Fibroblast of mammary gland (primary cell): ENCODE data around the gene CTDP1.

Experiments
- DNase-seq: peaks from one replicate; pipeline ENCODE4 v3.0.0-alpha.2; 2010; ENCODE audit warnings: low read depth
- H3K4me3 ChIP-seq: 2 replicates; pipeline ENCODE4 v1.5.1; 2011; ENCODE audit warnings: low read depth, mild to moderate bottlenecking, low read length, moderate library complexity; ENCODE audit not compliant: control insufficient read depth
- TF ChIP-seq, protein P1 (sequence below): conservative IDR thresholded peaks from 2 replicates; pipeline ENCODE4 v1.5.1; 2011; ENCODE audit warnings: low read depth, low read length, inconsistent platforms; ENCODE audit not compliant: control insufficient read depth, insufficient read depth

CTDP1 gene

GRCh38 chr18:79764131-79764530, 84.5 kb downstream of the CTDP1 start:
- TF ChIP-seq, protein P1, sequence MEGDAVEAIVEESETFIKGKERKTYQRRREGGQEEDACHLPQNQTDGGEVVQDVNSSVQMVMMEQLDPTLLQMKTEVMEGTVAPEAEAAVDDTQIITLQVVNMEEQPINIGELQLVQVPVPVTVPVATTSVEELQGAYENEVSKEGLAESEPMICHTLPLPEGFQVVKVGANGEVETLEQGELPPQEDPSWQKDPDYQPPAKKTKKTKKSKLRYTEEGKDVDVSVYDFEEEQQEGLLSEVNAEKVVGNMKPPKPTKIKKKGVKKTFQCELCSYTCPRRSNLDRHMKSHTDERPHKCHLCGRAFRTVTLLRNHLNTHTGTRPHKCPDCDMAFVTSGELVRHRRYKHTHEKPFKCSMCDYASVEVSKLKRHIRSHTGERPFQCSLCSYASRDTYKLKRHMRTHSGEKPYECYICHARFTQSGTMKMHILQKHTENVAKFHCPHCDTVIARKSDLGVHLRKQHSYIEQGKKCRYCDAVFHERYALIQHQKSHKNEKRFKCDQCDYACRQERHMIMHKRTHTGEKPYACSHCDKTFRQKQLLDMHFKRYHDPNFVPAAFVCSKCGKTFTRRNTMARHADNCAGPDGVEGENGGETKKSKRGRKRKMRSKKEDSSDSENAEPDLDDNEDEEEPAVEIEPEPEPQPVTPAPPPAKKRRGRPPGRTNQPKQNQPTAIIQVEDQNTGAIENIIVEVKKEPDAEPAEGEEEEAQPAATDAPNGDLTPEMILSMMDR: no peak
- no peak for DNase-seq

DNA sequence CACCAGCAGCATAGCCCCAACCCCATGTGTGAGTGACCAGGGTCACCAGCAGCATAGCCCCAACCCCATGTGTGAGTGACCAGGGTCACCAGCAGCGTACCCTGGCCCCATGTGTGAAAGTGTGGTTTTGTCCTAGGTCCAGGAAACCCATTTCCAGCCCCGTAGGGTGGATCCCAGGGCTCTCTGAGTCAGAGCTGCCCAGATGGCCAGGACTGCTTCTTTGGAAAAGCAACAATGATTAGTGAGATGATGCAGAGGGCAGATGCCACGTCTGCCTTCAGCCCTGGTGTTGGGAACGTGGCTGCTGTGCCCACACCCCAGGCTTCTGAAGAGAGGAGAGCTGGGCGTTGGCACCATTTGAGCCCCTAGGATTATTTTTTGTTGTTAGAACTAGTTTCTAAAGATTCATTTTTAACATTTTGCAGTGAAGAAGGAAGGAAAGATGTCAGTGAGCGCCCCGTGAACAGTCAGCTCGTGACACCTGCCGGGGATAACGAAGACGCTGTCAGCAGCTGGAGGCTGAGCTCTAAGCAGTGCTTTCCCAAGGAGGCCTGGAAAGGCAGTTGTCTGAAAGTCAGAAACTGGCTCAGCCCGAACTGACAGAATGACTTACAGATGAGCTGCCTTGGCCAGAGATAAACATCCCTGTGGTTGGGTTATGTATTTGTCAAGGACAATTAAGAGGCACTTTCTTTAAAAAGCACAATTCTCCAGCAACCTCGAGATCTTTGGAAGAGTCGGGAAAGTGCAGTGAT, 86.1 kb downstream of the CTDP1 start:
- TF ChIP-seq, protein P1: no peak
- DNase-seq: peak; percentile 82
- no peak overlapping the region for H3K4me3 ChIP-seq

More at GRCh38 chr18:79764131-79764530, 84.5 kb downstream of the CTDP1 start:
- no peak overlapping the region for H3K4me3 ChIP-seq

DNA sequence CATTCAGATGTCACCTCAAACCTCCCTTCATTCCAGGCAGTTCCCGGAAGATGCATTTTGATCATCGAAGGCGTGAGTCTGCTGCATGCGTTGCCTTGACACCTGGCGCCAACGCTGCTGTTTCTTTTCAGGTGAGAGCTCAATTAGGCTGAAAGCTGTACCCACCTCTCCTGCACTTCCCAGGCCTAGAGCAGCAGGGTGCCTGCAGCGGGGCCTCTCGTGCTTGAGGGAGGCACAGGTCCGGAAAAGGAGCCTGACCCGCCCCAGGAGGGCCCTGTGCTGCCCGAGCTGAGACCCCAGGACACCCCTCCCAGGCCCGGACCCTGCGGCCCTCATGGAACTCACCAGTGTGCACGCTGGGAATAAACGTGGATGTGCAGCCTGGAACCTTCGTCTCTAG, 86.7 kb downstream of the CTDP1 start:
- no peak overlapping the region for H3K4me3 ChIP-seq
- DNase-seq: no peak
- TF ChIP-seq, protein P1: no peak

DNA sequence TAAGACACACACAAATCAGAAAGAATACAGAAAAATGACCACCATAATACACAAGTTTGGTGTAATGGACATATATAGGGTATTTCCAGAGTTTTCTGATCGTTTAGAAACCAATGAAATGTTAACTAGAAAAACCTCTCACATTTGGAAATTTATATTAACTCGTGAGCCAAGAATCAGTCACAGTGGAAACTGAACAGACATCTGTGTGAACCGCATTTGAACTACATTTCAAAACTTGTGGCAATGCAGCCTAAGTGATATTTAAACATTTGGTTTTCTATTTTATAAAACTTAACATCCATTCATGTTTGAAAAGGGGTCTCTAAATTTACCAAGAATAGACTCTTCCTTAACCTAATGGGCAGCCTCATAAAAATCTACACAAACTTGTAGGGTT, 89.1 kb downstream of the CTDP1 start:
- TF ChIP-seq, protein P1: no peak
- H3K4me3 ChIP-seq: no peak overlapping the region
- peak; percentile 12 for DNase-seq

- TF ChIP-seq, protein P1: no peak
- no peak overlapping the region for H3K4me3 ChIP-seq
- DNase-seq: no peak
These were observed 90.3 kb downstream of the CTDP1 start for GRCh38 chr18:79769698-79770500.

GRCh38 chr18:79770501-79770815, 90.9 kb downstream of the CTDP1 start:
- H3K4me3 ChIP-seq: no peak overlapping the region
- TF ChIP-seq, protein P1: no peak
- DNase-seq: no peak
